ENCODE measurements around the gene HBS1L.

HBS1L gene

GRCh38 chr6:134928151-134928900 lies 126.3 kb downstream of the HBS1L start:
- no peak overlapping the region for H3K9ac ChIP-seq (ENCODE audit: low read depth, low read length, poor library complexity)
- no peak overlapping the region for H2BK120ac ChIP-seq (ENCODE audit: low read depth, low read length)
- H3K14ac ChIP-seq (ENCODE audit: low read length) = no peak overlapping the region
- DNase-seq (ENCODE audit: low spot score) = no peak
- no peaks in the 10 kb centered on the region for H3K9me3 ChIP-seq (replicated peaks in 1 of 2; ENCODE audit: control insufficient read depth in 2 of 2, insufficient read depth in 1 of 2, low read depth in 1 of 2, low read length in 2 of 2)
- no peaks in the 10 kb centered on the region for H3K27me3 ChIP-seq (ENCODE audit: control insufficient read depth in 3 of 3, insufficient read depth in 3 of 3, low read depth in 1 of 3, low read length in 3 of 3)
- H3K4me3 ChIP-seq (ENCODE audit: low read length in 2 of 2) = no peak overlapping the region
- no peak overlapping the region for H2AK5ac ChIP-seq (ENCODE audit: low read depth, low read length)
- no peak overlapping the region for H4K8ac ChIP-seq (ENCODE audit: low read depth, low read length)
- H3K4ac ChIP-seq (ENCODE audit: low read length) = no peak overlapping the region
- H2BK5ac ChIP-seq (ENCODE audit: low read length) = no peak overlapping the region
- H3K4me2 ChIP-seq (ENCODE audit: insufficient read depth, low read length, poor library complexity, severe bottlenecking) = no peak overlapping the region
- H3K23ac ChIP-seq (ENCODE audit: low read depth, low read length, poor library complexity) = no peak overlapping the region
- no peaks in the 10 kb centered on the region for H3K4me1 ChIP-seq (ENCODE audit: control insufficient read depth in 2 of 2, insufficient read depth in 1 of 2, low read depth in 1 of 2, low read length in 2 of 2)
- no peak overlapping the region for H2BK15ac ChIP-seq (ENCODE audit: low read length)
- H2BK12ac ChIP-seq (ENCODE audit: low read length) = no peak overlapping the region
- H3K79me1 ChIP-seq (ENCODE audit: low read depth, low read length) = no peaks in the 10 kb centered on the region
- no peak overlapping the region for H3K27ac ChIP-seq (replicated peaks; ENCODE audit: low read length)
- H3K18ac ChIP-seq (ENCODE audit: low read length) = no peak overlapping the region
- H2AFZ ChIP-seq (ENCODE audit: low read length) = no peak overlapping the region
- no CpG with 5 or more reads among the region's 6 CpGs for WGBS, 2 donors (ENCODE audit: extremely low coverage in 2 of 2, insufficient read length in 2 of 2, insufficient replicate concordance in 1 of 2)
- no peaks in the 10 kb centered on the region for H3K36me3 ChIP-seq (replicated peaks in 1 of 2; ENCODE audit: control insufficient read depth in 2 of 2, insufficient read depth in 2 of 2, low read length in 2 of 2)
- H4K91ac ChIP-seq (ENCODE audit: low read depth, low read length, poor library complexity) = no peak overlapping the region

DNA sequence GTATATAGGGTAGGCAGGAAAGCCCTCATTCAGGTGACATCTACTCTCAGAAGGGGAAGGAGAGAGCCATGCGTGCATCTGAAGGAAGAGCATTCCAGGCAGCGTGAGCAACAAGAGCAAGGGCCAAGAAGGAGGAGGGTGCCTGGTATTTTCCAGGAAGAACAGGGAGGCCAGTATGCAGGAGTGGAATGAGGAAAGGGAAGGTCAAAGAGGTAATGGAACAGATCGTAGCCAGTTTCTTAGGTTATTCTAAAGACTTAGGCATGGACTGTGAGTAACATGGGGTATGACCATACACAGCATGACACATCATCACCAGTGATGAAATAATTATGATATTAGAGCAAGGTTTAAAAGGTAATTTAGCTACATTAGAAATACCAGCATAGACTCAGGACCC lies 128.8 kb downstream of the HBS1L start:
- H2BK5ac ChIP-seq (ENCODE audit: low read length) = no peak overlapping the region
- no peak overlapping the region for H4K91ac ChIP-seq (ENCODE audit: low read depth, low read length, poor library complexity)
- H3K4me1 ChIP-seq (ENCODE audit: control insufficient read depth in 2 of 2, insufficient read depth in 1 of 2, low read depth in 1 of 2, low read length in 2 of 2) = peaks cover 0 to 2% of the 10 kb centered on the region in 2 donors
- no peak overlapping the region for H3K27ac ChIP-seq (replicated peaks; ENCODE audit: low read length)
- H3K79me1 ChIP-seq (ENCODE audit: low read depth, low read length) = no peaks in the 10 kb centered on the region
- no peak overlapping the region for H2AK5ac ChIP-seq (ENCODE audit: low read depth, low read length)
- no peak overlapping the region for H3K4me2 ChIP-seq (ENCODE audit: insufficient read depth, low read length, poor library complexity, severe bottlenecking)
- H3K9ac ChIP-seq (ENCODE audit: low read depth, low read length, poor library complexity) = no peak overlapping the region
- no peak overlapping the region for H2BK12ac ChIP-seq (ENCODE audit: low read length)
- H3K23ac ChIP-seq (ENCODE audit: low read depth, low read length, poor library complexity) = no peak overlapping the region
- H3K9me3 ChIP-seq (replicated peaks in 1 of 2; ENCODE audit: control insufficient read depth in 2 of 2, insufficient read depth in 1 of 2, low read depth in 1 of 2, low read length in 2 of 2) = no peaks in the 10 kb centered on the region
- no peak overlapping the region for H2BK120ac ChIP-seq (ENCODE audit: low read depth, low read length)
- no peaks in the 10 kb centered on the region for H3K36me3 ChIP-seq (replicated peaks in 1 of 2; ENCODE audit: control insufficient read depth in 2 of 2, insufficient read depth in 2 of 2, low read length in 2 of 2)
- WGBS, 2 donors (ENCODE audit: extremely low coverage in 2 of 2, insufficient read length in 2 of 2, insufficient replicate concordance in 1 of 2) = no CpG with 5 or more reads among the region's 3 CpGs
- H3K4ac ChIP-seq (ENCODE audit: low read length) = no peak overlapping the region
- no peak overlapping the region for H3K18ac ChIP-seq (ENCODE audit: low read length)
- no peak overlapping the region for H3K14ac ChIP-seq (ENCODE audit: low read length)
- no peak for DNase-seq (ENCODE audit: low spot score)
- no peak overlapping the region for H2BK15ac ChIP-seq (ENCODE audit: low read length)
- no peak overlapping the region for H4K8ac ChIP-seq (ENCODE audit: low read depth, low read length)
- no peak overlapping the region for H2AFZ ChIP-seq (ENCODE audit: low read length)
- H3K27me3 ChIP-seq (ENCODE audit: control insufficient read depth in 3 of 3, insufficient read depth in 3 of 3, low read depth in 1 of 3, low read length in 3 of 3) = no peaks in the 10 kb centered on the region
- H3K4me3 ChIP-seq (ENCODE audit: low read length in 2 of 2) = no peak overlapping the region

DNA sequence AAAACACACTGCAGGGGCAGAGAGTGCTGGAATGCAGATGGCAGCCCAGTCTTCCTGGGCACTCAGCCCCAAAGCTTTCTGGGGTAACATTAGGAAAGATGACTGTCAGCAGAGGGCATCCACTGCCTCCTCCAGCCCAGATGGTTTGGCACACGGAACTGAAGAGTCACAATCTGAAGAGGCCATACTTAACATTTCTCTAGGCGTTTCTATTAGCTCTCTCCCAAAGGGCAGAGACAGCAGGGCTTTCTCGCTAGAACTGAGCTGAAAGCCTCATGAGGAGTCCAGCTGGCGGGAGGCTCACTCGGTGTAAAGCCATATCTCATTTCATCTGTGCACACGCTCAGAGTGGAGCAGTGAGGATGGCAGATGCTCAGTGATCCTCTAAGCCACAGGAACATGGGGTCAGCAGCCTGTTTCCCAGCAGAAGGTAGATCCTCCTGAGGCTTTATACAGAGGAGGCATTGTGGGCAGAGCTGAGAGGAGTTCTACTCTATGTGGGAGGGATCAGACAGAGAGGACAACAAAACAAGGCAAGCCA lies 132.8 kb downstream of the HBS1L start:
- Histone ChIP-seq H4K8ac (ENCODE audit: low read depth, low read length) (no peak overlapping the region), H3K4me2 (ENCODE audit: insufficient read depth, low read length, poor library complexity, severe bottlenecking) (no peak overlapping the region), H2BK15ac (ENCODE audit: low read length) (no peak overlapping the region), H2BK5ac (ENCODE audit: low read length) (no peak overlapping the region), H2BK120ac (ENCODE audit: low read depth, low read length) (no peak overlapping the region), H3K9me3 (replicated peaks in 1 of 2; ENCODE audit: control insufficient read depth in 2 of 2, insufficient read depth in 1 of 2, low read depth in 1 of 2, low read length in 2 of 2) (peaks cover 0 to 2% of the 10 kb centered on the region in 2 donors), H3K23ac (ENCODE audit: low read depth, low read length, poor library complexity) (no peak overlapping the region), H2AFZ (ENCODE audit: low read length) (no peak overlapping the region), H3K9ac (ENCODE audit: low read depth, low read length, poor library complexity) (peak overlapping the region; percentile 50), H3K4me3 (ENCODE audit: low read length in 2 of 2) (no peak overlapping the region), H4K91ac (ENCODE audit: low read depth, low read length, poor library complexity) (no peak overlapping the region), H2BK12ac (ENCODE audit: low read length) (no peak overlapping the region), H3K4me1 (ENCODE audit: control insufficient read depth in 2 of 2, insufficient read depth in 1 of 2, low read depth in 1 of 2, low read length in 2 of 2) (peaks cover 0 to 2% of the 10 kb centered on the region in 2 donors), H3K4ac (ENCODE audit: low read length) (no peak overlapping the region), H3K18ac (ENCODE audit: low read length) (no peak overlapping the region), H3K14ac (ENCODE audit: low read length) (no peak overlapping the region), H3K27me3 (ENCODE audit: control insufficient read depth in 3 of 3, insufficient read depth in 3 of 3, low read depth in 1 of 3, low read length in 3 of 3) (no peaks in the 10 kb centered on the region), H3K27ac (replicated peaks; ENCODE audit: low read length) (no peak overlapping the region), H3K36me3 (replicated peaks in 1 of 2; ENCODE audit: control insufficient read depth in 2 of 2, insufficient read depth in 2 of 2, low read length in 2 of 2) (no peaks in the 10 kb centered on the region), H3K79me1 (ENCODE audit: low read depth, low read length) (no peaks in the 10 kb centered on the region), H2AK5ac (ENCODE audit: low read depth, low read length) (no peak overlapping the region)
- DNase-seq (ENCODE audit: low spot score) = no peak
- WGBS, 2 donors (ENCODE audit: extremely low coverage in 2 of 2, insufficient read length in 2 of 2, insufficient replicate concordance in 1 of 2) = no CpG with 5 or more reads among the region's 6 CpGs

- no peak overlapping the region for H3K14ac ChIP-seq (ENCODE audit: low read length)
- H2BK15ac ChIP-seq (ENCODE audit: low read length) = no peak overlapping the region
- no peak overlapping the region for H2BK120ac ChIP-seq (ENCODE audit: low read depth, low read length)
- H3K18ac ChIP-seq (ENCODE audit: low read length) = no peak overlapping the region
- WGBS, 2 donors (ENCODE audit: extremely low coverage in 2 of 2, insufficient read length in 2 of 2, insufficient replicate concordance in 1 of 2) = no CpG with 5 or more reads among the region's 5 CpGs
- H3K4me1 ChIP-seq (ENCODE audit: control insufficient read depth in 2 of 2, insufficient read depth in 1 of 2, low read depth in 1 of 2, low read length in 2 of 2) = peaks cover 0 to 2% of the 10 kb centered on the region in 2 donors
- no peak overlapping the region for H3K27ac ChIP-seq (replicated peaks; ENCODE audit: low read length)
- H3K27me3 ChIP-seq (ENCODE audit: control insufficient read depth in 3 of 3, insufficient read depth in 3 of 3, low read depth in 1 of 3, low read length in 3 of 3) = no peaks in the 10 kb centered on the region
- H2BK5ac ChIP-seq (ENCODE audit: low read length) = no peak overlapping the region
- H4K8ac ChIP-seq (ENCODE audit: low read depth, low read length) = no peak overlapping the region
- no peaks in the 10 kb centered on the region for H3K79me1 ChIP-seq (ENCODE audit: low read depth, low read length)
- H2AFZ ChIP-seq (ENCODE audit: low read length) = no peak overlapping the region
- H3K9ac ChIP-seq (ENCODE audit: low read depth, low read length, poor library complexity) = no peak overlapping the region
- no peak overlapping the region for H2BK12ac ChIP-seq (ENCODE audit: low read length)
- DNase-seq (ENCODE audit: low spot score) = no peak
- no peak overlapping the region for H3K4ac ChIP-seq (ENCODE audit: low read length)
- no peak overlapping the region for H2AK5ac ChIP-seq (ENCODE audit: low read depth, low read length)
- no peak overlapping the region for H3K23ac ChIP-seq (ENCODE audit: low read depth, low read length, poor library complexity)
- H3K36me3 ChIP-seq (replicated peaks in 1 of 2; ENCODE audit: control insufficient read depth in 2 of 2, insufficient read depth in 2 of 2, low read length in 2 of 2) = no peaks in the 10 kb centered on the region
- no peak overlapping the region for H3K4me2 ChIP-seq (ENCODE audit: insufficient read depth, low read length, poor library complexity, severe bottlenecking)
- peaks cover 0 to 2% of the 10 kb centered on the region in 2 donors for H3K9me3 ChIP-seq (replicated peaks in 1 of 2; ENCODE audit: control insufficient read depth in 2 of 2, insufficient read depth in 1 of 2, low read depth in 1 of 2, low read length in 2 of 2)
- H4K91ac ChIP-seq (ENCODE audit: low read depth, low read length, poor library complexity) = no peak overlapping the region
- no peak overlapping the region for H3K4me3 ChIP-seq (ENCODE audit: low read length in 2 of 2)
Measured at GRCh38 chr6:134921276-134921675, 133.3 kb downstream of the HBS1L start.
